ENCODE results near the gene RARS2.

- no peak for TF ChIP-seq CTCF (conservative IDR thresholded peaks at IDR 0.05; ENCODE audit: low read depth, low read length)
- no peak for TF ChIP-seq EZH2 (IDR thresholded peaks at IDR 0.05; ENCODE audit: low read length, unreplicated experiment)
- TF ChIP-seq EZH2phosphoT487 (IDR thresholded peaks at IDR 0.05; ENCODE audit: borderline replicate concordance, low read length), result no peak
Observed at GRCh38 chr6:87551799-87552198, 38.0 kb downstream of the RARS2 start.
